SU-DHL-6 (cell line): Measurements from ENCODE around the gene REPS1.

Source experiments
- H2AFZ ChIP-seq: fragments of 200-600 bp; sonication (generic); 2 replicates; pipeline ENCODE4 v1.6.1; 2014; ENCODE audit warnings: low read depth, mild to moderate bottlenecking, moderate library complexity, mixed read lengths, antibody characterized with exemption, low read length; ENCODE audit not compliant: severe bottlenecking
- H3F3A ChIP-seq: fragments of 200-600 bp; shearing (Covaris generic); 2 replicates; pipeline ENCODE4 v1.6.0; 2016; ENCODE audit warnings: antibody characterized with exemption, mild to moderate bottlenecking; ENCODE audit not compliant: insufficient read depth
- H3K27ac ChIP-seq: fragments of 200-600 bp; sonication (generic); 2 replicates; pipeline ENCODE4 v1.5.1; 2016; ENCODE audit warnings: low read depth, mild to moderate bottlenecking, low read length, moderate library complexity, mixed read lengths
- H3K27me3 ChIP-seq: fragments of 200-600 bp; sonication (generic), shearing (Covaris generic); 2 replicates; pipeline ENCODE4 v1.6.0; 2014; ENCODE audit warnings: mild to moderate bottlenecking, low read length
- H3K36me3 ChIP-seq: fragments of 200-600 bp; sonication (generic); 2 replicates; pipeline ENCODE4 v1.6.1; 2014; ENCODE audit warnings: mild to moderate bottlenecking, low read length, mixed read lengths
- H3K4me2 ChIP-seq: fragments of 300-600, 200-600 bp; shearing (Covaris generic), sonication (generic); 2 replicates; pipeline ENCODE4 v1.6.0; 2014; ENCODE audit warnings: low read length, low read depth, mild to moderate bottlenecking; ENCODE audit not compliant: poor library complexity, severe bottlenecking
- H3K4me3 ChIP-seq: fragments of 200-600 bp; sonication (generic); 2 replicates; pipeline ENCODE4 v1.5.1; 2014; ENCODE audit warnings: antibody characterized with exemption, low read length, mild to moderate bottlenecking, mixed read lengths; ENCODE audit not compliant: insufficient read depth, poor library complexity, severe bottlenecking
- H3K79me2 ChIP-seq: fragments of 200-600 bp; sonication (generic); 2 replicates; pipeline ENCODE4 v1.6.1; 2014; ENCODE audit warnings: mild to moderate bottlenecking, low read length, moderate library complexity; ENCODE audit not compliant: insufficient read depth
- H3K9ac ChIP-seq: fragments of 200-600 bp; sonication (generic); 2 replicates; pipeline ENCODE4 v1.7.0; 2014; ENCODE audit warnings: mild to moderate bottlenecking, low read length
- H3K9me2 ChIP-seq: fragments of 200-600 bp; sonication (generic); replicated peaks from 2 replicates; pipeline ENCODE4 v1.6.1; 2014; ENCODE audit warnings: low read length; ENCODE audit not compliant: insufficient read depth
- H3K9me3 ChIP-seq: fragments of 200-600 bp; sonication (generic); 2 replicates; pipeline ENCODE4 v1.6.1; 2014; ENCODE audit warnings: low read length, mixed read lengths; ENCODE audit not compliant: insufficient read depth
- H4K20me1 ChIP-seq: fragments of 200-600 bp; sonication (generic); 2 replicates; pipeline ENCODE4 v1.6.1; 2014; ENCODE audit warnings: low read depth, mild to moderate bottlenecking, antibody characterized with exemption, low read length, moderate library complexity, mixed read lengths
- EZH2phosphoT487 ChIP-seq: fragments of 200-600 bp; sonication (generic), shearing (Covaris generic); conservative IDR thresholded peaks from 2 replicates; pipeline ENCODE4 v1.6.1; 2018; ENCODE audit warnings: mild to moderate bottlenecking, antibody characterized with exemption, low read length, moderate library complexity, mixed read lengths
- TF ChIP-seq, protein P1 (sequence below): fragments of 200-600 bp; sonication (generic); IDR thresholded peaks from one replicate; pipeline ENCODE4 v1.5.1; 2017; ENCODE audit warnings: antibody characterized with exemption, mild to moderate bottlenecking, low read length, moderate library complexity; ENCODE audit not compliant: insufficient read depth, poor library complexity, severe bottlenecking

REPS1 gene

DNA sequence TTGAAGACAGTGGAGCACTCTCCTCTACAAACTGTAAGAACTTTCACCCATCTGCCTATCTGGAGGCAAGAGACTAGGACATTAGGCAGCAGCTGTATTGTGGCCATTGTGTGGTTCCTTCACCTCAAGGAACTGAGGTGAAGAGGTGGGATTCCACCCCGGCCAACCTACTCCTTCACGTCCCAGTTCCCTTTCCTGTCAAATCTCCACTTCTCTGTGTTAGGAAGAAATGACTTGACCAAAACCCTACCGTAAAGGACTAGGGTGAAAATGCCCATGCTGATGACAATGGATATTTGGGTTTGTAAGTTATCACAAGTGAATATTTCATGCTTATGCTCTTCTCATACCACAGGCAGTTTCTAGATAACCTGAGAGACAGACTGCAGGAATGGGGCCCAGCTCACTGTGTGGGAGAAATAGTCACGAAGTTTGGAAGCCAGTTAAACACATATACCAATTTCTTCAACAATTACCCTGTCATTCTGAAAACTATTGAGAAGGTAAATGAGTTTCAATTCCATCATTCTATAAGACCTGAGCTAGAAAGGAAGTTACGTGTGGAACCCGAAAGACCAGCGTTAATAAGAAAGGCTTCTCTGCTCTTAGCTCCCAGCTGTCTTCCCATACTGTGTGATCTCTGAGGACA lies 105.6 kb downstream of the REPS1 start:
- H3K4me2 ChIP-seq, result no peak overlapping the region
- H4K20me1 ChIP-seq, result no peaks in the 10 kb centered on the region
- H3K27me3 ChIP-seq, result no peaks in the 10 kb centered on the region
- H3K9me2 ChIP-seq, result no peaks in the 10 kb centered on the region
- no peak overlapping the region for H2AFZ ChIP-seq
- no peaks in the 10 kb centered on the region for H3K9me3 ChIP-seq
- no peak overlapping the region for H3K27ac ChIP-seq
- H3K9ac ChIP-seq, result no peak overlapping the region
- H3K36me3 ChIP-seq, result no peaks in the 10 kb centered on the region
- TF ChIP-seq, protein P1, sequence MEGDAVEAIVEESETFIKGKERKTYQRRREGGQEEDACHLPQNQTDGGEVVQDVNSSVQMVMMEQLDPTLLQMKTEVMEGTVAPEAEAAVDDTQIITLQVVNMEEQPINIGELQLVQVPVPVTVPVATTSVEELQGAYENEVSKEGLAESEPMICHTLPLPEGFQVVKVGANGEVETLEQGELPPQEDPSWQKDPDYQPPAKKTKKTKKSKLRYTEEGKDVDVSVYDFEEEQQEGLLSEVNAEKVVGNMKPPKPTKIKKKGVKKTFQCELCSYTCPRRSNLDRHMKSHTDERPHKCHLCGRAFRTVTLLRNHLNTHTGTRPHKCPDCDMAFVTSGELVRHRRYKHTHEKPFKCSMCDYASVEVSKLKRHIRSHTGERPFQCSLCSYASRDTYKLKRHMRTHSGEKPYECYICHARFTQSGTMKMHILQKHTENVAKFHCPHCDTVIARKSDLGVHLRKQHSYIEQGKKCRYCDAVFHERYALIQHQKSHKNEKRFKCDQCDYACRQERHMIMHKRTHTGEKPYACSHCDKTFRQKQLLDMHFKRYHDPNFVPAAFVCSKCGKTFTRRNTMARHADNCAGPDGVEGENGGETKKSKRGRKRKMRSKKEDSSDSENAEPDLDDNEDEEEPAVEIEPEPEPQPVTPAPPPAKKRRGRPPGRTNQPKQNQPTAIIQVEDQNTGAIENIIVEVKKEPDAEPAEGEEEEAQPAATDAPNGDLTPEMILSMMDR, result no peak
- TF ChIP-seq EZH2phosphoT487, result no peak
- no peaks in the 10 kb centered on the region for H3F3A ChIP-seq
- H3K4me3 ChIP-seq, result no peak overlapping the region
- no peaks in the 10 kb centered on the region for H3K79me2 ChIP-seq

DNA sequence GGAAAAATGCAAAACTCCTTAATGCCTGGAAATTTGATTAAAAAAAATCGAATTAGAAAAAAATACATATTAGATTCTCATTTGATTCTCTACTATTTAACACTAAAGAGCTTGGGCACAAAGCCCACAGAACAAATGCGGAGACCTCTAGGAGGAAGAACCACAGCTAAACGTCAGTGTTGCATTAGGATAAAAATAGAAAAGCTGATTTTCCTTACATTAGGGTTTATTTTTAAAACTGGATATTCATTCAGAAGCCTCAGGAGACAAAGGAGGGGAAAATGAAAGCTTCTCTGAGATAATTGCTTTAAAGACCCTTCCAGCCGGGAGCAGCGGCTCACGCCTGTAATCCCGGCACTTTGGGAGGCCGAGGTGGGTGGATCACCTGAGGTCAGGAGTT lies 114.9 kb downstream of the REPS1 start:
- Histone ChIP-seq H2AFZ (no peak overlapping the region), H3K36me3 (no peaks in the 10 kb centered on the region), H3K27ac (no peak overlapping the region), H3K9me2 (no peaks in the 10 kb centered on the region), H4K20me1 (no peaks in the 10 kb centered on the region), H3F3A (no peaks in the 10 kb centered on the region), H3K4me3 (no peak overlapping the region), H3K79me2 (no peaks in the 10 kb centered on the region), H3K27me3 (no peaks in the 10 kb centered on the region), H3K9me3 (no peaks in the 10 kb centered on the region), H3K9ac (no peak overlapping the region), H3K4me2 (no peak overlapping the region)
- TF ChIP-seq, protein P1, result no peak
- TF ChIP-seq EZH2phosphoT487, result no peak

DNA sequence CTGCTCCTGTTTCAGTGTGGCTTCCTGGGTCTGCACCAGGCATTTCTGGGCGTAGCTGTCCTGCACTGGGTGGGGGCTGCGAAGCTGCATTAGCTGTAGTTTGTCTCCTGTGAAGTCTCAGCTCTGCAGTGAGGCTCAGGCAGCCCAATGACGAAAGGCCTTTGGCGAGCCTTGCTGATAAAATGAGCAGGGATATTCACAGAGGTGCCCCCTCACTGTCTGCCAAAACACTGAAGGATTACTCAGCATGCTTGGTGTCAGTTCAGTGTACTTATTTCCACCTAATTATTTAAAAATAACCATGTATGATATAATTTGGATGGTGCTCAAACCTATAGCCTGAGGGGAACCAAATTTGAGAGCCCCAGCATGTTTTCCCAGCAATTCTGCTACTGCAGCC lies 118.7 kb downstream of the REPS1 start:
- Histone ChIP-seq H3K9me3 (no peaks in the 10 kb centered on the region), H3K9ac (no peak overlapping the region), H3K27me3 (no peaks in the 10 kb centered on the region), H3F3A (no peaks in the 10 kb centered on the region), H3K4me2 (no peak overlapping the region), H4K20me1 (no peaks in the 10 kb centered on the region), H3K36me3 (no peaks in the 10 kb centered on the region), H3K79me2 (no peaks in the 10 kb centered on the region), H3K9me2 (no peaks in the 10 kb centered on the region), H3K4me3 (no peak overlapping the region), H3K27ac (no peak overlapping the region), H2AFZ (no peak overlapping the region)
- TF ChIP-seq EZH2phosphoT487, result no peak
- TF ChIP-seq, protein P1, result no peak
